ENCODE measurements around the gene KIF26B.

KIF26B gene

DNA sequence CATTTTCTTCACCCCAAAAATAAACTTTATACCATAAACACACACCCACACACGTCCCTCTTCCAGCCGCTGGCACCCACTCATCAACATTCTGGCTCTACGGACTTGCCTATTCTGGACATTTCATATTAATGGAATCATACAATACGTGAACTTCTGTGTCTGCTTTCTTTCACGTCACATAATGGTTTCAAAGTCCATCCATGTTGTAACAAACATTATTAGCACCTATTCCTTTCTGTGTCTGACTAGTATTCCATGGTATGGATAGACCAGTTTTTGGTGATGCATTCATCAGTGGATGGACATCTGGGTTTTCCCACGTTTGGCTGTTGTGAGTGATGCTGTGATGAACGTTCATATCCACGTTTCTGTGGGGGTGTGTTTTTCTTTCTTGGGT, 323.2 kb downstream of the KIF26B start:
- DNase-seq, result no peak

DNA sequence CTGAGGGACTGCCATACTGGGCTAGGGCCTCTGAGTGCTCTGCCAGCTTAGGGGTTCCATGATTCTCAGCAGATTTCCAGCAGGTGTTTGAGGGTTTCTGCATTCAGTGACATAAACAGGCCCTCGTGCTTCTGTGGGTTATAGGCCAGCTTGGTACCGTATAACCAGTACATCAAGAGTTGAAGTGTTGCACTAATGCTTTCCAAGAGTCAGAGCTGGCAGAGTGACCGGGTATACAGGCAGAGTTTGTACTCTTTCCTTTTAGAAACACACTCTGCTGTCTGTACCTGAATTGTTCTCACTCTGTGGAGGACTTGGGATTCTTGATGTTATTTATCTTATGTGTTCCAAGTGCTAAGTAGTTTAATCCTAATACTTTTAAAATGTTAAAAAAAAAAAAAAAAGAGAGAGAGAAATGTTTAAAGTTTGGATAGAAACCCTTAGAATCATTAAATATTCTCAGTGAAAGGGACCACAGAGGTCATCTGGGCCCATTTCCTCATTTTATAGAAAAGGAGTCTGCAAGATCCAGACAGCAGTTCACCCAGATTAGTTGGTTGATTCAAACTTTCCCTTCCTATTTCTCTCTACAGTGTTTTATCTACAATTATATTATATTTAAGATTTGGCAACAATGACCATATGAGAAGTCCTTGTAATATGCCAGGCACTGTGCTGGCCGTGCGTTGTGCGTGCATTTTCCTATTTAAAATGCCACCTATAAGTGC, 325.8 kb downstream of the KIF26B start:
- DNase-seq, result no peak

DNA sequence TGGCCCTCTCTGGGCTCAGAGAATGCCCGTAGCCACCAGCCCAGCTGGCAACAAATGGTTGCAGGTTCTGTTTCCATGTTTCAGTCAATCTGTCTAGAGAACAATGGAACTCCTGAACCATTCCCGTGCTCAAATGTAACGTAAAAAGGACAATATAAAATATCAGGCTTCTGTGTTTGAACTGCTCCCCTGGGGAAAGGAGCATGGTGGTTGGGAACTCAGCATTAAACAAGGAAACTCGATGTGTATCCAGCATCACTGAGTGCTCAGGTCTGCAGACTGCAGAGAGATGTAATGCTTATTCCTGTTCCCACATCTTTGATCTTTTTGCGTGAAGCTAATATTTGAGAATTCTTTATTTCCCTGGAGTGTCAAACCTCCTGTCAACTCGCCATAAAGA, 326.5 kb downstream of the KIF26B start:
- DNase-seq, result no peak

DNA sequence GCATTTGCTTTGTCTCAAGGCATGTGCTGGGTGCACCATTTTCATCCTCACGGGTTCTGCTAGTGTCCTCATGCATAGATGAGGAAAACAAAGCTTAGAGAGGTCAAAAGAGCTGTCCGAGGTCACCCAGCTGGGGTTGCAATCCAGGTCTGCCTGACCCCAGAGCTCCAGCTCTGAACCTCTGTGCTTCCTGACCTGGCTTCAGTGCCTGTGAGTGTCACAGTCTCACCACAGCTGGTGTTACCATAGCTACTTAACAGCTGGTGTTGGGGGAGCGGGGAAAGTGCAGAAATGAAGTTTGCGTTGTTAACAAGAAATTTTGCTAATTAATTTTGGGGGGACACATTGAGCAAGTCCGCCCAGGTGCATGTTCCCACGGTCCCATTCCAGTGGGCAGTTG, 328.5 kb downstream of the KIF26B start:
- no peak for DNase-seq

DNA sequence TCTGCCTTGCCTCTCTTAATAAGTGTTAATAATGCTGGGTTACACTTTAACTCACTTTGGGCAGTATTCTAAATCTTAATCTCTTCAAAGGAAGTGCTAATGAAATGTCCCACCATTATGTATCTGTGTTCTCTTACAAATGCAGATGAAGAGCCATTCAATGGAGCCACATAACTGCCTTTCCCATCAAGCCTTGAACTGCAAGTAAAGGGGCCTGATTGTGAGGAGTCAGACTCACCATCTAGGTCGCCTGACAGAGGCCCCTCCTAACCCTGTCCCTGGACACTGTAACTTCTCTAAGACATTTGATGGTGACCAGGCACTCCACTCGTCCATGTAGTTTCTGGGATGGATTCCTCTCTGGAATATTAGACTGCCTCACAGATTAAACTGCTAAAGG, 329.4 kb downstream of the KIF26B start:
- DNase-seq, result no peak

DNA sequence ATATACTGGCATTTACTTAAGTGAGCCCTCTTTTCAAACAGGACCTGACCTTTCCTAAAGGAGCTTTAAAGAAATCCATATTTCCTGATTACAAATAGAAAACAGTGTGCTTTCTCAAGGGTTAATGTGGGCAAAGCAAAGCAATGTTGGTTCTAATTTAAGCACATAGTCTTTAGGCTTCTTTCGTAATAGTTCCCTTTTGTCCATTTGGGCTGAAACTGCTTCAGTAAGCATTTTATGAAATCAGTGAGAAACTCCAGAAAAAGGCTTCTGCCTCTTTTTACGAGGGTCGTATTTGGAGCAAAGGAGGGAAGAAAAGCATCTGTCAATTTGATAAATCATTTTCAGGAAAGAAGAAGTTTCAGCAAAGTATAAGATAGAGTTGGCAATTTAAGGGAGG, 331.2 kb downstream of the KIF26B start:
- DNase-seq, result no peak

DNA sequence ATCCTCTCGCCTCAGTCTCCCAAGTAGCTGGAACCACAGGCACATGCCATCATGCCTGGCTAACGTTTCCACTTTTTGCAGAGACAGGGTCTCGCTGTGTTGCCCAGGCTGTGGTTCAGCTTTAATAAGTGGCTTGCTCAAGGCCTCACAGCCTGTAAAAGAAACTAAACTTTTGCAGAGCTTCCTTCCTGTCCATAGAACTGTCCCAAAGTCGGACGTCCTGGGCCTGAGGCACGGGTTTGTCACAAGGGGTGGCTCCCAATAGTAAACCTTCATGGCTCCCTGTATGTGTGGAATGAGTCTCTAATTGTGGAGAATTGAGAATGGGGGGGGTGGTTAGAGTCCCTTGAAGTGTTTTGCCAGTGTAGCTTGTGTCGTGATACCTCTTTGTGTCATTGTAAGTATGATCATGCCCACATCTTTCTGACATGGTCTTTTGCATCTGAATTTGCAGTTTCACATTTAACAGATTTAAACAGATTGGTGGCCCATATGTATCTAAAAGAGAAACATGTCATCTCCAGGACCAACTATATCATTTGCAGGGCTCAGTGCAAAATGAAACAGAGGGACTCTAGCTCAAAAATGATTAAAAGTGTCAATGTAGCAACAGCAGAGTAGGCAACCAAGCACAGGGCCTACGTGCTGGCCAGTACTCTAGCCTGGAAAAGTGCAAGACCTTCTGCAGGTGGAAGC, 332.1 kb downstream of the KIF26B start:
- DNase-seq, result no peak

DNA sequence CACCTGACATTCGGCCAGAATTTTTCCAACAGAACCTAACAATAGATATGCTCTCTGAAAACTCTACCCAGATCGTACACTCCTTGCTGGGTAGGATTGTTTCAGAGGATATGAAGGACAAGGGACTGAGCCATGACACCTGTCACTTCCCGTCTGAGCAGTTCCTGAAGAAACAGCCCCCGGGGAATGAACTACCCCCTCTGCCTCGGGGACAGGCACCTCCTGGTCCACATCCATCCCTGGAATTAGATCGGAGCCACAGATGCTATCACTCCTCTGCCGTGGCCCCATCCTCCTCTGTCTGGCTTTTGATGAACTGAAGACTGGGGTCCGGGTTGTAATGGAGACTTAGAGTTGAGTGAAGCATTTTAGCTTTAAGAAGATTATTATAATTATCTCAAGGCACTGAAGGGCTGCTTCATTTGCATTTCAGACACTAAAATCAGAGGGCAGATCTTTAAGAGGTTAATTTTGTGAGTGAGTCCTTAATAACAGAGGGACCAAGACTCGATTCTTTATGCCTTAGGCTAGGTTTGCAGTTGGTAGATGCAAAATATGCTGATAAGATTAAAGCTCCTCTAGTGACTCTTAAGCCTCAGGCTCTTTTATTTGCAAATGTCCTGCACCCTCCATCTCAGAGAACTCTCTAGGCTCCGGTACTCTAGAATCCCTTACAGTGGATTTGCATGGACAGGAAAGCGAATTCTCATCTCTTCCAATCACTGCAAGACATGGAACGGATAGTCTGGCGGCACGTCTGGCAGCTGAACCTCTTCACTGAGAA, 333.8 kb downstream of the KIF26B start:
- DNase-seq, result no peak

DNA sequence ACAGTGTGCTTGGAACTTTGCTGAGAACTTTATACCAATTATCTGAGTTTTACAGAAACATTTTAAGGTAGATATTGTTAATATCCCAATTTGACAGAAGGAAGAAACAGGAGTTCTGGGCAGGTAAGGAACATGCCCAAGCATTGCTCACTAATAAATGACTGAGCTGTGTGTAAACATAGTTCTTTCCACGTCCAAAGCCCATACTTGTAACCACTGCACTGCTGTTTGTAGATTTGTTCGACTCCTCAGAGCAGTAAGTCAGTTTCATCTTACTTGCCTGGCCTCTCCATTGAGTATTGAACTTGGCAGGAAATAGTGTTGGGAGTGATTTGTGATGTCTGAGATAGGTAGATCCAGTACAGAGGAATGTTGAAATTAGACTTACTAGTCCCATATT, 335.1 kb downstream of the KIF26B start:
- DNase-seq, result no peak

DNA sequence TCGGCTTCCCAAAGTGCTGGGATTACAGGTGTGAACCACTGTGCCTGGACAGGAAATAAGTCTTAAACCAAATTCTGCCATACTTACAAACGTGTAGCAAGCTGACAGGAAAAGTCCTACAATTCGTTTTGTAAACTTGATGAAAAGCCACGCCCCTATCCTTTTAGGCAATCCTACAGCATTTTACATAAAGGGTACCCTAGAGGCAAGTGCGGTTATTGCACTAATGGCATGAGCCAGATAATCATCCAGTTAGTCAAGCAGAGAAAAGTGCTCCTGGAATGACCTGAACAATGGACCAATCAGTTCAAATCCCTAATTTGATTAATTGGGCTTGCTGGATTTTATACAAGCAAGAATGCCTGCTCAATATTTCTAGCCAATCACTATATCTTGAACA, 338.2 kb downstream of the KIF26B start:
- no peak for DNase-seq

DNA sequence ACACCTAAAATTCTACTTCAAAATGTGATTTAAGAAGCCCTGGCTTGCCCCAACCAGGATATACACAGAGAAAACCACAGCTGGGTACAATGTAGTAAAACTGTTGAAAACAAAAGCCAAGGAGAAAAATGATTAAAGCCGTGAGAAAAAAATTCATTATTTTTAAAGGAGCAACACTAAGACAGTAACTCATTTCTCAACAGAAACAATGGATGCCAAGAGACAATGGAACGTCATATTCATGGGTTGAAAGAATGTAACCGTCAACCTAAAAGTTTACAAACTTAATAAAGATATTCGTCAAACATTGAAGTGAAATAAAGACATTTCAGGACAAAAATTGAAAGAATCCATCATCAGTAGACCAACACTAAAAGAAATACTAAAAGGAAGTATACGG, 340.9 kb downstream of the KIF26B start:
- DNase-seq, result no peak

DNA sequence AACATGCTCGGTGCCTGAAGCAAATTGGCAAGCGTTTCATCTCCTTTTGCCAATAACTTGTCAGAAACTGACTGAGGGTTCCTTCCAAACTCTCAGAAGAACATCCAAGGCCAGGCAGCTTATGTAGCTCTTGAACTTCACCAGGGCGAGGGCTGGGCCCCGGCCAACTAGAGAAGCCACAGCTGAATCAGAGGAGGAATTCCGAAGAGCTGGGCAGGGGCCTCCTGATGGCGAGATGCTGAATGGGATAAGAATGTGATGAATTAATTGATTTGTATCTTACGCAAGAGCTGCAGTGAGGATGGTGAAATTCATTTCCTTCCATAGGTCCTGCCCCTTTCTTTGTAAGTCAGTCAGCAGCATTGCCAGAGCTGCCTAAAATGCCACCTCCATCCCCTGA, 345.8 kb downstream of the KIF26B start:
- DNase-seq, result no peak

DNA sequence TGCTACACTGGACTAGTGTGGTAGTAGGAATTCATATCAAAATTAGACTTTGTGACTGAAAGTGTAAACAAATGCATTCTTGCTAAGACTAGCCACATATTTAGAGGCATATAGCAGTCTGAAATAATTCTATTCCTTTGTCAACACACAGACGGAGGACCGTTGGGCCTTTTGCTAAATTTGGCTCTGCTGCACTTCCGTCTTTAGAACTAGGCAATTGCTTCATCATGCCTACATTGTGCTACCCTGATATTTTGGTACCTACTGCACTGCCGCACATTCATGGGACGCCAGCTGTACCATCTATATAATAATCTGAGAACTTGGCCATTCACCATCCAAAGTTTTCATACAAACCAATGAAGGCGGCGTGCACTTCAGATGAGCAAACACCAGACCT, 346.8 kb downstream of the KIF26B start:
- DNase-seq, result peak in 2 of 6 experiments; percentile 3 to 16

DNA sequence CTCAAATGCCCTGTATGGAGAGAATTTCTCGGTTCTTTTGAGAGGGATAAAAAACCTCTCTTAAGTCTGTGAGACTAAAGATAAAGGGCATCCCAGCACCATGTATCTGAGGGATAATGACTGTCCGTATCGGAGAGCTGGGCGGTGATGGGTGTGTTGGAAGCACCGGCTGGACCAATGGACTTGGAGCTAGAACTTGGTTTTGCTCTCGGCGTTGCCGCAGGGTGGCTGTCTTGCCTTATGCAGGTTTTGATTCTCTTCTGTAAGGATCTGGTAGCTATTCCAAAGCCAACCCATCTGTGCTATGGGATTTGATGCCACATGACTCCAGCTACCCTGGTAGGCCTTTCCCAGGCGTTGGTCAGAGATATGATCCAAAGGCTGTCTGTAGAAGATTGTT, 348.8 kb downstream of the KIF26B start:
- no peak for DNase-seq

DNA sequence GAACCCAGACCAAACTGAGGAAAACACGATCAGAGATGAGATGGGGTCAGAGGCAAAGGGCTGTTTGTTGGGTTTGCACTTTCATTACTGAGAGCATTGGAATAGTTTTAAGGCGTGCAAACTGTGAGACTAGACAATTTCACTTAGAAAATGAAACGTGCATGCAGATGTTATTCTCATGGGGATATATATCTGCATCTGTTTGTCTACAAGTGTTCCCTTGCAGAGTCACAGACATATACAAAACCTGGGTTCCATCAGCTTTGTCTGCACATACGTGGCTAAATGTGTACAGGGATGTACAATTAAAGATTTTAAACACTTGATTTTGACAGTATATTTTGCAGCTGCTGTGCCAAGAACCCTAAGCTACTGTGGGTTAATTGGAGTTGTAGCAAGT, 355.4 kb downstream of the KIF26B start:
- DNase-seq, result no peak

DNA sequence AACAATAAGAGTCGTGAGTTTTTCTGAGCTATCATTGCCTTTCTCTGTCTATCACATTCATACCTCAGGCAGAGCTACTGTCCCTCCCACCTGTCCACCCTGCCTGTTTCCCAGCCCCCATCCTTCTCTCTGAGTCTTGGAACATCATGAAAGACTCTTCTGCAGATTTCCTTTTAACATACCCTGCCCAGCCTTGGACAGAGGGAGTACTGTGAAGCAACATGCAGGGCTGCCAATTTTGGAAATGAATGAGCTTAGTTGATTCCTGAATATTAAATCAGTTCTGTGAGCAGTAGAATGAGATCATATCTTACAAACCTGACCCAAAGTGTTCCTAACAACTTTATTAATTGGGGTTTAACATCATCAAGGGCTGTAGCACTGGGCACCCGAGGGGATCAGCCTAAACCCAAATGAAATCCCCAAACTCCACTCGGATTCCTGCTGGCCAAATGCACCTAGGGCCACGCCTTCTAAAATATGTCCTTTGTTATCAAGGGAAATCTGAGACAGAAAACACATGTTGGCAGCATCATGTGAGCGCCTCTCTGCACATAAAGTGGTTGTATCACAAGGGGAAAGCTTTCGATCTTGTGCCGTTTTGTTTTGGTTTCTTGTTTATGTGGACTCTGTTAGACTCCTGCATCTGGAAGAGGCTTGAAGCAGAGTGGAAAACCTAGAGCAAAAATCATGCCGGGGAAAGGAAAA, 357.6 kb downstream of the KIF26B start:
- DNase-seq, result no peak

DNA sequence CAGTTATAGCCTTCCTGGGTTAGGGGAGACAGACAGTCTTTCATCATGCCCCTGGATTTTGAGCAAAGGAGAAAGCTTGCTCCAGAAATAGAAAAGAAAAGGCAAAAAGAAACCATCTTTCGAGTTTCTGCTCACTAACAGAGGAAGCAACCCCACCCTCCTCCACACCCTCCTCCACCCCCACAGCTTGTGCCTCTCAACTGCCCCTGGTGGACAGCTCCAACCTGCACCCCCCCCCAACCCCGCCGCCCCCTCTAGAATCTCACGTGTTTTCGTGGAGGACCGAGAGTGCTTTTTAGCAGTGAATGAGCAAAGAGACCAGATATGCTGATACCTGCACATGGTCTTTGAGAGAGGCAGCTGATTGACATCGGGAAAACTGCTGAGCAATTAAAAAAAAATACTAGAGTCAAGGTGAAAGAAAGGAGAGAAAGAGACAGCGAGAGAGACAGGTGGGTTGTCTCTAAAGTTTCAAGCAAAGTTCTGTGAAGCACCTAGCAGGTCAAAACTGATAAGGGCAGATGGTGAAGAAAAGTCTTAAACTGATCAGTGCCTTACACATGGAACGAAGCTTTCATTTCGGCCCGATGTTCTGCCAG, 358.3 kb downstream of the KIF26B start:
- no peak for DNase-seq

DNA sequence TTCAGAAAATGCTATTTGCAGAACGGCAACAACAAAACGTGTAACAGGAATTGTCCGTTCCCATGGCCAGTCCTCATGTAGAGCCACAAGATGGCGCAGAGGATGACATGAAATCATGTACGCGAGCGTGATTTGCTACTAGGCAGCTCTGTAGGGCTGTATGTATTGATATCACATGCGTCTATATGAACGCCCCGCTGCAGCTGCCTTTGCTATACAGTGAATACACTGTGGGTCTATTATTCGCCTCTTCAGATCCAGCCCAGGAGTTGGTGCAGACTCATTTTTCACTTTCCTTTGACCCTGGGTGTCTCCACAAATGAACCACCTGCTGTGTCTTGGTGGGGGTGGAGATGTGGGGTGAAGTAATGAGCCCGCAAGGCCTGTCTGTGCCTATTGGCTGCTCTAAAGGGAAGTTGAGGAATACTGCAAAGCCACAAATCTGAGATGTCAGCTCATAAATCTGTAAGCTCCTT, 361.5 kb downstream of the KIF26B start:
- no peak for DNase-seq

DNA sequence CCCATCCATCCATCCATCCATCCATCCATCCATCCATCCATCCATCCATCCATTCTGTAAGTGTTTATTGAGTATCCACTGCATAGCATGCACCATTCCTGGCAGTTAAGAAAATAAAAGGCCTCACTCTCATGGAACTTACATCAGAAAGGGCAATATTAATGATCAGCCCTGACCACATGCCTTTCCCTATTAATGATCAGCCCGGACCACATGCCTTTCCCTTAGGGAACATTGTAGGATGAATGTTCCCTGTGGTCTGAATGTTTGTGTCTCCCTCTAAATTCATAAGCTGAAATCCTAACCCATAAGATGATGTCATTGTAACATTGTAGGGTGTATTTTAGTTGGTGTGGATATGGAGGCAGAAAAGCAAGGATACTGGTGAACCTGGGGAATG, 365.8 kb downstream of the KIF26B start:
- DNase-seq, result no peak

DNA sequence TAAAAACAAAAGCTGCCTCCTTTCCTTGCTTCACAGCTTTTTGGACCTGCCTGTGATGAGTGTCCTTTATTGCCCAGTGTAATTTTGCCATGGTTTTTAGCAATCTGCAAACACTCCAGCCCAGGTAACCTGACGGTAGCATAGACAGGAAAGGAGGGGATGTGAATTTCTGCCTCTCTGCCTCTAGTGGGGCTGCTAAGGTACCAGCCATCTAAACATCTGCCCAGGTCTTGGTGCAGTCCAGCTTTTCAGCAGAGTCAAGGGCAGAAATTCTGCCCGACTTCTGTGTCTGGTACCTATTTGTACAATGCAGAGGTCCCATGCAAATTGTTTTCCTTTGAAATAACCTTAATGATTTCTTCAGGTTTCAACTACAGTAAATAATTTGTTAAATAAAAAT, 371.4 kb downstream of the KIF26B start:
- DNase-seq, result no peak

DNA sequence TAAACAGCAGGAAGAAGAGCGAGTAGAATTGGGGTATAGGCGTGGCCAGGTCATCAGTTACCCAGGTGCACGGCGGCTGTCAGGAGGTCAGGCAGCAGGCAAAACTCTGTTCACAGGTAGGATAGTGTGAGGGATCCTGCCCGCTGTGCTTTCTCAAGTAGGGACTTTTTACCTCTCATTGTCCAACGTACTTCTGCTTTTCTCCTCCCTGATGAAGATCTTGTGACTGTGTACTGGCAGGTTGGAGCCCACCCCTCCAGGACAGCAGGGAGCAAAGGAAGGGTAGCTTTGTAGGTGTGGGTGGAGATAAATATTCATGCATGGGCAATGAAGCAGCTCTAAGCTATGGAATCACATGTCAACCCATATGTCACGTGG, 373.5 kb downstream of the KIF26B start:
- no peak for DNase-seq

DNA sequence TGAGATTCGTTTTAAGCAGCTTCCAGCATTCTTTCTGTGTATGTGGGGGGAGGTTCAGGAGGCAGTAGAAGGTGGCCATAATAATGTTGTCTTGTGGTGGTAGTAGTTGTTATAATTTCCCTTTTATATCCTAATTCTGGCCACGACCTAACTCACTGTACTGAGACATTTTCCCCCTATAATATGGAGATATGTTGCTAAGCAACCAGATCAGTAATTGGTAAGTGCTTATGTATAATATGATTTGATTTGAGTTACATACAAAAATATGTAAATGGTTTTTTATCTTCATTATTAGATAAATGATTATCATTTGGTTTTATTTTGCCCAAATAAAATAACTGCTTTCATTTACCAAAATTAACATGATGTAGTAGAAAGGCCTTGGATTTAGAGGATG, 376.2 kb downstream of the KIF26B start:
- no peak for DNase-seq

DNA sequence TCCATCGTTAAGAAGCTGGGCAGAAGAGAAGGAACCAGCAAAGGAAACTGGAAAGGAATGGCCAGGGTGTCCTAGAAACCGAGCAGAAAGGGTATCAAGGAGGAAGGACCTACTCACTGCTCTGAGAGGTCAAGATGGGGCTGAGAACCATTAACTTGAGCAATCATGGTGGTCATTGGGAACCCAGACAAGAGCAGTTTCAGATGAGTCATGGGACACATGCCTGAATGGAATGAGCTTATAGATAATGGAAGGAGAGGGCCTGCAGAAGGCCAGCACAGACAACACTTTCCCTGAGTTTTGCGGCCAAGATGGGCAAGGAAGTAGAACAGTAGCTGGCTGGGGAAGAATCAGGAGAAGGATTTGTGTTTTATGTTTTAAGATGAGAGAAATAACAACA, 383.2 kb downstream of the KIF26B start:
- DNase-seq, result no peak
